K562 (cell line): ENCODE data around the gene NELL1. TPM values are rescaled to one million over a fixed set of nuclear protein-coding genes. Genes with fewer than 3 reads are reported as not detected.

Experiments used
- CTCFL ChIP-seq: IDR thresholded peaks from 2 replicates; pipeline ENCODE4 v1.6.1; 2011; ENCODE audit warnings: borderline replicate concordance, low read depth, mild to moderate bottlenecking, moderate library complexity, low read length; ENCODE audit not compliant: insufficient read depth, poor library complexity, severe bottlenecking
- DEAF1 ChIP-seq: fragments of 450-650 bp; formaldehyde crosslinking; IDR thresholded peaks from 2 replicates; pipeline ENCODE4 v1.4.0; 2020; ENCODE audit warnings: mild to moderate bottlenecking, moderate library complexity
- DIDO1 ChIP-seq: fragments of 450-650 bp; IDR thresholded peaks from 2 replicates; pipeline ENCODE4 v1.6.1; 2016; ENCODE audit warnings: low read depth, missing biosample characterization, missing genetic modification characterization
- MLX ChIP-seq, 2 experiments: fragments of 450-650 bp in 1 of 2; sonication (generic) in 1 of 2; formaldehyde crosslinking; conservative IDR thresholded peaks; 2 replicates each; pipeline versions ENCODE4 v1.4.0 to v1.8.1; 2020 to 2022; ENCODE audit warnings: mild to moderate bottlenecking in 1 of 2, missing genetic modification reagents in 1 of 2
- NCOR1 ChIP-seq: fragments of 450-650 bp; IDR thresholded peaks from 2 replicates; pipeline ENCODE4 v1.6.1; 2016; ENCODE audit warnings: mild to moderate bottlenecking, moderate library complexity
- POLR3A ChIP-seq: IDR thresholded peaks from 2 replicates; pipeline ENCODE4 v1.6.1; 2011; ENCODE audit warnings: borderline replicate concordance, mild to moderate bottlenecking, moderate library complexity; ENCODE audit not compliant: insufficient read length, insufficient read depth; ENCODE audit errors: extremely low read depth
- SMC3 ChIP-seq: conservative IDR thresholded peaks from 2 replicates; pipeline ENCODE4 v1.6.1; 2011; ENCODE audit warnings: low read depth, low read length, improper control_type of control experiment; ENCODE audit not compliant: insufficient read depth
- STAG1 ChIP-seq: sonication (generic); formaldehyde crosslinking; IDR thresholded peaks from 2 replicates; pipeline ENCODE4 v1.5.0; 2020; ENCODE audit warnings: missing genetic modification reagents, borderline replicate concordance
- YY1 ChIP-seq, 3 experiments: IDR thresholded peaks; 2 replicates each; pipeline ENCODE4 v1.6.1; 2011; ENCODE audit warnings: low read length in 2 of 3, mild to moderate bottlenecking in 2 of 3, moderate library complexity in 2 of 3, borderline replicate concordance in 1 of 3, control low read depth in 1 of 3, low read depth in 1 of 3; ENCODE audit not compliant: insufficient read depth in 3 of 3, insufficient replicate concordance in 2 of 3, control insufficient read depth in 1 of 3, insufficient read length in 1 of 3; ENCODE audit errors: extremely low read depth in 1 of 3
- ZBTB40 ChIP-seq, 2 experiments: fragments of 450-650 bp in 1 of 2; sonication (generic) in 1 of 2; formaldehyde crosslinking in 1 of 2; IDR thresholded peaks; 2 replicates each; pipeline versions ENCODE4 v1.7.1 to v1.9.0; 2016 to 2022; ENCODE audit warnings: inconsistent platforms in 1 of 2, mild to moderate bottlenecking in 1 of 2, missing genetic modification reagents in 1 of 2
- ZKSCAN3 ChIP-seq: fragments of 250-450 bp; sonication (Bioruptor Pico); IDR thresholded peaks from 2 replicates; pipeline ENCODE4 v1.4.0; 2020
- polyA plus RNA-seq, 8 experiments: library from polyadenylated mRNA; depleted of rRNA in 4 of 8; stranded (reverse) in 5 of 8; unstranded in 3 of 8; fragments of >200 nt; fragmentation: Nextera tagmentation in 2 of 8; fragmentation: Illumina TruSeq in 1 of 8; extraction: Ambion mirVana in 2 of 8; extraction: Trizol in 1 of 8; gene quantifications; 2 replicates each; pipeline versions ENCODE4 v1.2.1 to v1.2.3, GENCODE V29; 2011 to 2014; ENCODE audit warnings: inconsistent platforms in 1 of 8, missing spikeins in 1 of 8
- total RNA-seq, 7 experiments: library from RNA; depleted of rRNA in 6 of 7; stranded (reverse); fragments of >200 nt in 6 of 7; fragmentation: Illumina TruSeq in 2 of 7; extraction: Trizol in 2 of 7; gene quantifications; 2 replicates each; pipeline versions ENCODE4 v1.2.1 to v1.2.3, GENCODE V29; 2011 to 2021; ENCODE audit warnings: low replicate concordance in 1 of 7

Gene NELL1
- total and polyA plus RNA-seq, 9 of the 15 experiments (the other 6 are each of a cell fraction or from before 2014, with no cell fraction given), result not detected

GRCh38 chr11:20634044-20634443 lies 35.3 kb upstream of the NELL1 start (continued):
- TF ChIP-seq MLX (CRISPR knock-in tag; conservative IDR thresholded peaks at IDR 0.05), result no peak
- TF ChIP-seq STAG1, result peak; percentile 50; the same call in 1 of the 2 replicates
- 0 out of 2 replicates have a peak, but pooled peaks have one; percentile 17 for TF ChIP-seq DEAF1
- TF ChIP-seq ZBTB40 (IDR thresholded peaks at IDR 0.05), result no peak
- TF ChIP-seq ZBTB40 (CRISPR knock-in tag; IDR thresholded peaks at IDR 0.05), result no peak
- TF ChIP-seq CTCFL, result peak; percentile 21
- no peak for TF ChIP-seq POLR3A
- no peak for TF ChIP-seq YY1 (IDR thresholded peaks at IDR 0.05; ENCODE audit: borderline replicate concordance in 1 of 3, control insufficient read depth in 1 of 3, extremely low read depth in 1 of 3, insufficient read depth in 3 of 3, insufficient read length in 1 of 3, insufficient replicate concordance in 2 of 3, low read depth in 1 of 3, low read length in 2 of 3)
- no peak for TF ChIP-seq DIDO1 (tag)
- no peak for TF ChIP-seq NCOR1
- no peak for TF ChIP-seq ZKSCAN3
- TF ChIP-seq SMC3, result 0 out of 2 replicates have a peak, but pooled peaks have one; percentile 19
